Nucleus accumbens (tissue), 56 donors: Measurements from ENCODE around the gene KRTAP5-1.

Experiments used
- DNase-seq, 56 donors: peaks; one replicate each; lab custom pipeline; 2025; lab: John Stamatoyannopoulos, UW

KRTAP5-1 gene

DNA sequence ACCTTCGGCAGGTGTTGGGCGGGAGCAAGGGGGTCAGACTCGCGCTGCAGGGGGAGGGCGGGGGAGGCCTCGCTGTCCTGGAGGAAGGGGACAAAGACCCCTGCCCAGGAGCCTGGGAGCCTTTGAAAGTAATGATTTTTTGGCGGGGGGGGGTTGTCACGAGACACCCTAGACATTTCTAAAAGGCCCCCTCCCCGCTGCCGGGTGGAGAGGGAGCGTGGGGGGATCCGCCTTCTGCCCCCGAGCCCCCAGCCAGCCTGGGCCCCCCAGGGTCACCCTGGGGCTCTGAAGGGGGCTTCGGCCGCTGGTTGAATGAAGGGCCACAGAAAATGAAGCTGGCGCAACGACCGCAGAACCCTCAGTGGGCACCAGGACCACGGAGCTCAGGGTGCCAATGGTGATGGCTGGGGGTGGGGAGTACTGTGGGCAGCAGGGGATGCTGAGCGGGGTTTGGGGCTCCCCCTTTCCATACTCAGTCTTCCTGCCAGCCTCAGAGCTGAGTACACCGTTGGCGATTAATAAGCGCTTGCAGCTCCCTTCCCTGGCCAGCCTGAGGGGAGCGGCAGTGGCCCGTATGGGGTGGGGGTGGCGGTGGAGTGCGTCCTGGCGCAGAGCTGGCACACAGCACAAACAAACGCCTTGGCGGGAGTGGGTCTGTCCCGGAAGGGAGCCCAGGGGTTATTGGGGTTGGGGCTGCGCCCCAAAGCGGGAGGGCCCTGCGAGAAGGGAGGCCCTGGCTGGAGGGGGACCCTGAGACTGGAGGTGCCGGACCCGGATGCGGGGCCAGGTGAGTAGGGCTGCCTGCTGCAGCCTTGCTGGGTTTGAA is 11.8 kb downstream of the KRTAP5-1 start:
- DNase-seq: peak in 11 of 56 donors; percentile 23 to 54 (median 35)

GRCh38 chr11:1572197-1573076 is 12.6 kb downstream of the KRTAP5-1 start, which contains the start of gene DUSP8:
Gene DUSP8, minus strand, starts transcription at chr11:1572271. Its CDS starts 6,445 bp downstream, at chr11:1565826.
- DNase-seq: peak in 55 of 56 donors; percentile 43 to 96 (median 83)

DNA sequence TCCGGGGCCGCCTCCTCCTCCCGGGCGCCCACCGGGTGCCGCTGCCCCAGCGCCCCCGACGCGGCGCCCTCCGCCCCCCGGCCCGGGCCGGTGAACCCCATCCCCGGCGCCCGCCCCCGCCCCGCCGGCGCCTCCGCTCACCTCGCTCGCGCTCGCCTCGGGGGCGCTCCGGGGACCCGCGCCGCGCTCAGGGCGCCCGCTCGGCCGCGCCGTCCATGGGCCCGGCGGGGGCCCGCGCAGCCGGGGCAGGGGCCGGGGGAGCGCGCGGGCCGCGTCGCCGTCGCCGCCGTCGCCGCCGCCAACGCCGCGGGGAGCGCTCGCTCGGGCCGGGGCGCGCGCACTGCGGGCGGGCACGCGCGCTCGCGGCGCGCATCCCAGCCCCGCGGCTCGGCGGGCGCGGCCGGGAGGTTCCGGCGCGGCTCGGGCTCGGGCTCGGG is 13.3 kb downstream of the KRTAP5-1 start:
- no peak for DNase-seq

DNA sequence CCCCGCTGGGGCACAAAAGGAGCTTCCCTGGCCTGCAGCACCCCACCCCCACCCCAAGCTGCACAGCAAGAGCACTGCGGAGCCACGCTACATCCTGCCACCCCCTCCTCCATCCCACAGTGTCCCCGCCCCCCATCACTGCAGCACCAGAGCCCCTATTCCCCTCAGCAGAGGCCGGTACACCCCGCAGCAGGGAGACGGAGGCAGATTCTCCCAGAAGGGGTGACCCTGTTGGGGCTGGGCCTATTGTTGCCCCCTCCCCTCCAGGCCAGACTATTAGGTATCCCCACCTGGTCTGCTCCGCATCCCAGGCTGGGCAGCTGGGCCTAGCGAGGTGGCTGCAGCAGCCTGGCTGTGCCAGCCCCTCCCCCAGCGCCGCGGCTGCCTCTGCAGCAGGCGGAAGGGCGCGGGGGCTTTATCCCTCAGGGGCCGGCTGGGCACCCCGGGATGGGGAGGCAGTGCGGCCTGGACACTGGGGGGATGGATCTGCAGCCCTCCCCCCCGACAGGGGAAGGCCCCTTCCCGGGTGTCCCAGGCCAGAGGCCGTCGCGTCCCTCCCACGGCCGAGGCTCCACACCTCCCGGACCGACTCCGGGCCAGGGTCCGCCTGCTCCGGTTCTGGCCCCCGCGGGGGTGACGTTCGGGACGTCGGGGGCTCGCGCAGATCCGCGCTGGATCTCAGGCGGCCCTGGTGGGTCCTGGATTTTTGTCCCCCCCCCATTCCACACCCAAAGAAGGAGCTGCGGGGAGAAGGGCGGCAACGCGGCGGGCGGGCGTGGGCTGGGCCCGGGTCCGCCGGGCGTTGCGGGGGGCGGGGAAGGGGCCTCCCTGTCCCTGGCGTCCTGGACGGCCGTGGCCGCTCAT is 14.0 kb downstream of the KRTAP5-1 start:
- DNase-seq: peak in 15 of 56 donors; percentile 41 to 72 (median 52)

DNA sequence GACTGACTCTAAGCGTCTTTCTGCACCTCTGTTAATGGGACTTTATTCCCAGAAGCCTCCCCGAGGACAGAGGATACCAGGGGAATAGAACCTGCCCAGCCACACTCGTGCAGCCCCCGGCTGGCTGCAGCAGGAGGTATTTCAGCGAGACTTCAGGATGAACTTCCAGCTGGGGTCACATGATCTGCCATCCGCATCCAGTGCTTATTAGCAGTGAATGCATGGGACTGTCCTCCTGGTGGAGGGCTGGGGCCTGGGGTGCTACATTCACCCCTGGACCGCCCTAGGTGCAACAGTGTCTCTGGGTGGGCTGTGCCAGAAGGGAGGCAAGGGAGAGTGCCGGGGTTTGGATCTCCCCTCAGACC is 14.6 kb downstream of the KRTAP5-1 start:
- DNase-seq: no peak

DNA sequence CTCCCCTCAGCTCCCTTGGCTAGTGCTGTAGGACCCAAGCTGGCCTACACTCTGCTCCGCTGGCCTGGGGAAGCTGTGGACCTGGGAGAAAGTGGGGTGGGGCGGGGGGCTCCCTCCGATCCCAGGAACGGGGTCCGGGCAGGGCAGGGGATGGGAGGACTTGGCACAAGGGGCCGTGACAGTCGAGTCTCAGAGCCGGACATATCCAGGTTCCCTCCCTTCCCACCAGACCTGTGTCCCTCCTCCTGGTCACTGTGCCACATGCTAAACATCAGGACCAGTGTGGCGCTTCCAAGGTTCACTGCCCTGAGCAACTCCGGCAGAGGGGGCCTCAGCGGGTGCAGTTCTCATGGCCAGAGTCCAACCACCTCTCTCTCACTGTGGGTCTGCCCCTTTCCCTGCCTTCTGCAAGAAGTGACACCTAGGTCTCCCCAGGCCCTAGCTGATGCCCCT is 15.1 kb downstream of the KRTAP5-1 start:
- DNase-seq: no peak

GRCh38 chr11:1569251-1569780 is 15.8 kb downstream of the KRTAP5-1 start:
- no peak for DNase-seq

- peak in 30 of 56 donors; percentile 23 to 88 (median 56) for DNase-seq
Observed at GRCh38 chr11:1568441-1568911, 16.6 kb downstream of the KRTAP5-1 start.

- no peak for DNase-seq
Observed at GRCh38 chr11:1567721-1568100, 17.4 kb downstream of the KRTAP5-1 start.

GRCh38 chr11:1567052-1567720 is 17.9 kb downstream of the KRTAP5-1 start:
- no peak for DNase-seq

GRCh38 chr11:1566381-1567051 is 18.6 kb downstream of the KRTAP5-1 start:
- DNase-seq: no peak

- no peak for DNase-seq
Observed at GRCh38 chr11:1565904-1566247, 19.2 kb downstream of the KRTAP5-1 start.

- no peak for DNase-seq
Observed at GRCh38 chr11:1565173-1565903, 19.7 kb downstream of the KRTAP5-1 start.

GRCh38 chr11:1564535-1565172 is 20.4 kb downstream of the KRTAP5-1 start:
- DNase-seq: peak in 34 of 56 donors; percentile 22 to 93 (median 56)

- DNase-seq: no peak
Observed at GRCh38 chr11:1563697-1564534, 21.2 kb downstream of the KRTAP5-1 start.

DNA sequence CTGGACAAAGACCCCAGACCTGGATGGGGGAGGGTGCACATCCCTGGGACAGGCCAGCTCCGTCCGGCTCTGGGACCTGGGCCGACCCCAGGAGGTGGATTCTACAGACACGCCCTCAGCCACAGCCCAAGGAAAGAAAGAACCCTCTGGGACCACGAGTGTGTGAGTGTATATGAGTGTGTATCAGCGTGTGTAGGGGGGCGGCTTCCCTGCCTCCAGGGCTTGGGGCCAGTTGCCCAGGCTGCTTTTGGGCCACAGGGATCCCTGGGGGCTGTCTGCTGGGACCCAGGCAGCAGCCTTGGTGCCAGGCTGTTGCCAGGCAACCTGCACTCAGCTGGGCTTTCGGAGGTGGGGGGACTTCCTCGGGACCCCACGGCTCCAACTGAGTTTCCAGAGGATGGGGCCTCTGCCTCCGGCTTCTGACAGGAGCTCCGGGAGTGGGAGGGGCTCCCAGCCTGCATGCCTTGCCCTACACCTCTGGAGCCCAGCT is 21.9 kb downstream of the KRTAP5-1 start:
- DNase-seq: no peak
